NB4 (cell line): ENCODE results near the gene GPR55.

Experiments
- CTCF ChIP-seq: IDR thresholded peaks from one replicate; pipeline ENCODE4 v1.5.1; 2012; ENCODE audit warnings: low read depth, low read length
- MYC ChIP-seq: IDR thresholded peaks from 2 replicates; pipeline ENCODE4 v1.6.1; 2011; ENCODE audit warnings: low read depth, low read length
- POLR2A ChIP-seq: IDR thresholded peaks from 2 replicates; pipeline ENCODE4 v1.6.1; 2011; ENCODE audit warnings: mild to moderate bottlenecking; ENCODE audit not compliant: insufficient read length; ENCODE audit errors: extremely low read depth

- no peak for TF ChIP-seq CTCF
- TF ChIP-seq MYC = no peak
- no peak for TF ChIP-seq POLR2A
Measured at GRCh38 chr2:230969659-230970015, 44.6 kb upstream of the GPR55 start.
